B cell (primary cell): ENCODE data around the gene CTXND1. TPM values are rescaled to one million over a fixed set of nuclear protein-coding genes. Genes with fewer than 3 reads are reported as not detected.
A peak's percentile ranks its signal among the peaks of the same experiment; 100 is the strongest.
"Not testable (repeated sequence)": the region's sequence is repeated elsewhere in the genome, so short reads cannot be mapped to it uniquely, and the experiment has no call there.

Source experiments
- ATAC-seq: fragments of 200-7000 bp; cut with Tn5 transposase; one replicate; pipeline ENCODE4 v1.10.0; 2021; ENCODE audit warnings: low read depth, mild to moderate bottlenecking, moderate number of reproducible peaks, moderate library complexity
- CTCF ChIA-PET: fragments of 350-600 bp; sonication (Branson Sonifier 250); formaldehyde crosslinking; loops from one replicate; lab custom pipeline; 2021; ENCODE audit warnings: antibody characterized with exemption, inconsistent platforms; lab: Charles Lee
- POLR2A ChIA-PET: fragments of 350-600 bp; sonication (Branson Sonifier 250); formaldehyde crosslinking; loops from one replicate; lab custom pipeline; 2021; ENCODE audit warnings: antibody characterized with exemption; lab: Charles Lee
- DNase-seq: peaks from one replicate; pipeline ENCODE4 v3.0.0; 2013
- H2AFZ ChIP-seq: 2 replicates; pipeline ENCODE4 v1.6.1; 2012; ENCODE audit warnings: mild to moderate bottlenecking, low read depth, low read length; ENCODE audit not compliant: insufficient read depth, poor library complexity, severe bottlenecking
- H3K27ac ChIP-seq, 2 donors: 1 replicate in 1 of 2; 2 replicates in 1 of 2; pipeline ENCODE4 v1.5.1; 2012 to 2013; ENCODE audit warnings: low read length in 2 of 2, mild to moderate bottlenecking in 2 of 2, moderate library complexity in 1 of 2
- H3K27me3 ChIP-seq, 4 experiments: fragments of 200-600 bp in 1 of 4; sonication (generic) in 1 of 4; replicated peaks in 1 of 4; 1 replicate in 2 of 4; 2 replicates in 2 of 4; pipeline versions ENCODE4 v1.6.1 to v1.7.0; 2013 to 2016; ENCODE audit warnings: low read length in 3 of 4, mild to moderate bottlenecking in 2 of 4, mixed read lengths in 1 of 4, moderate library complexity in 1 of 4; ENCODE audit not compliant: insufficient read depth in 4 of 4, control insufficient read depth in 3 of 4; ENCODE audit errors: control extremely low read depth in 1 of 4
- H3K36me3 ChIP-seq, 2 experiments: replicated peaks in 1 of 2; 1 replicate in 1 of 2; 2 replicates in 1 of 2; pipeline versions ENCODE4 v1.6.1 to v1.7.1; 2013; ENCODE audit warnings: low read length in 1 of 2; ENCODE audit not compliant: insufficient read depth in 2 of 2, control insufficient read depth in 1 of 2; ENCODE audit errors: control extremely low read depth in 1 of 2, extremely low read depth in 1 of 2
- H3K4me1 ChIP-seq, 2 donors: fragments of 200-600 bp in 1 of 2; sonication (generic) in 1 of 2; 1 replicate in 1 of 2; 2 replicates in 1 of 2; pipeline versions ENCODE4 v1.5.1 to v1.6.1; 2013 to 2017; ENCODE audit warnings: low read length in 2 of 2; ENCODE audit not compliant: control insufficient read depth in 2 of 2, insufficient read depth in 2 of 2
- H3K4me2 ChIP-seq: replicated peaks from 2 replicates; pipeline ENCODE3; 2012; ENCODE audit warnings: mild to moderate bottlenecking, low read depth, low read length; ENCODE audit not compliant: poor library complexity, severe bottlenecking
- H3K4me3 ChIP-seq, 5 experiments: fragments of 200-600 bp in 1 of 5; sonication (generic) in 1 of 5; 1 replicate in 3 of 5; 2 replicates in 2 of 5; pipeline versions ENCODE4 v1.5.1 to v1.7.0; 2011 to 2016; ENCODE audit warnings: low read length in 4 of 5, mild to moderate bottlenecking in 4 of 5, low read depth in 2 of 5, control low read depth in 1 of 5, moderate library complexity in 1 of 5; ENCODE audit not compliant: insufficient read depth in 1 of 5; ENCODE audit errors: control extremely low read depth in 1 of 5, extremely low read depth in 1 of 5
- H3K79me2 ChIP-seq: fragments of 200-600 bp; sonication (generic); one replicate; pipeline ENCODE4 v1.6.0; 2016; ENCODE audit warnings: low read length; ENCODE audit not compliant: control insufficient read depth, insufficient read depth
- H3K9ac ChIP-seq: fragments of 200-600 bp; sonication (generic); 2 replicates; pipeline ENCODE4 v1.6.1; 2017; ENCODE audit warnings: mild to moderate bottlenecking, low read length, moderate library complexity
- H3K9me3 ChIP-seq, 3 donors: one replicate each; pipeline versions ENCODE4 v1.6.1 to v1.7.1; 2013; ENCODE audit warnings: low read length in 2 of 3; ENCODE audit not compliant: control insufficient read depth in 2 of 3, insufficient read depth in 1 of 3; ENCODE audit errors: control extremely low read depth in 1 of 3
- H4K20me1 ChIP-seq: 2 replicates; pipeline ENCODE4 v1.6.0; 2012; ENCODE audit warnings: mild to moderate bottlenecking, low read length; ENCODE audit not compliant: insufficient read depth, control insufficient read depth, poor library complexity, severe bottlenecking
- H3K27ac Mint-ChIP-seq: one replicate; pipeline ENCODE4 v1.8.0; 2021; ENCODE audit warnings: mixed read lengths
- H3K27me3 Mint-ChIP-seq: one replicate; pipeline ENCODE4 v1.8.0; 2021; ENCODE audit warnings: mixed read lengths
- H3K4me1 Mint-ChIP-seq: one replicate; pipeline ENCODE4 v1.8.0; 2021; ENCODE audit warnings: mixed read lengths
- H3K4me3 Mint-ChIP-seq: one replicate; pipeline ENCODE4 v1.8.0; 2021; ENCODE audit warnings: mixed read lengths
- H3K9me3 Mint-ChIP-seq: one replicate; pipeline ENCODE4 v1.8.0; 2022; ENCODE audit warnings: mixed read lengths; ENCODE audit not compliant: insufficient read depth
- CTCF ChIP-seq: fragments of 200-600 bp; IDR thresholded peaks from one replicate; pipeline ENCODE4 v1.8.0; 2022; ENCODE audit warnings: antibody characterized with exemption, mild to moderate bottlenecking
- EZH2 ChIP-seq: IDR thresholded peaks from 2 replicates; pipeline ENCODE4 v1.6.1; 2012; ENCODE audit warnings: borderline replicate concordance, low read depth, mild to moderate bottlenecking, moderate library complexity, low read length; ENCODE audit not compliant: insufficient read depth, poor library complexity, severe bottlenecking
- whole genome bisulfite sequencing: methylation state at CpG from one replicate; pipeline ENCODE4 v1.1.5; 2013; ENCODE audit warnings: missing lambda C conversion rate; ENCODE audit not compliant: insufficient coverage; 5-methylcytosine and 5-hydroxymethylcytosine counted together
- intact Hi-C: fragments of 100-400 bp; cut with micrococcal nuclease; formaldehyde crosslinking; loops from one replicate; pipeline ENCODE4 v1.10.0; 2022
- polyA minus RNA-seq: library from RNA; depleted of rRNA, polyadenylated mRNA; stranded (reverse); fragments of >200 nt; gene quantifications from 2 replicates; pipeline ENCODE4 v1.2.3, GENCODE V29; 2012
- polyA plus RNA-seq: library from polyadenylated mRNA; depleted of rRNA; stranded (reverse); fragments of >200 nt; gene quantifications from 2 replicates; pipeline ENCODE4 v1.2.3, GENCODE V29; 2012
- total RNA-seq, 2 donors: library from RNA; stranded (reverse); fragments of 120-200 nt in 1 of 2; gene quantifications; 1 replicate in 1 of 2; 2 replicates in 1 of 2; pipeline versions ENCODE4 v1.2.3 to v1.2.4, GENCODE V29; 2013 to 2022

Gene CTXND1
- not detected in 2 replicates for total RNA-seq
- 0.02 TPM for total RNA-seq (2013)
- not detected in 2 replicates for polyA plus RNA-seq
- polyA minus RNA-seq: not detected in 2 replicates

GRCh38 chr15:80252121-80252518, at the start of gene CTXND1:
Gene CTXND1 (minus strand): TSS chr15:80252213. CDS start chr15:80201949, 50,264 bp downstream.
- Mint-ChIP-seq H3K27ac (no peak within 1 kb of the TSS), H3K4me3 (peak within 1 kb of the TSS; percentile 76), H3K4me1 (peaks cover 12% of the 10 kb centered on the region), H3K27me3 (peaks cover 67% of the 10 kb centered on the region), H3K9me3 (peaks cover 1% of the 10 kb centered on the region)
- Histone ChIP-seq H3K9me3 (peaks cover 0 to 3% (median 0%) of the 10 kb centered on the region in 3 donors), H3K4me3 (peak within 1 kb of the TSS in 2 of 5 experiments; percentile 5 to 11), H3K27ac (no peak within 1 kb of the TSS), H3K27me3 (peaks cover 0 to 37% (median 28%) of the 10 kb centered on the region in 4 experiments), H3K79me2 (no peaks in the 10 kb centered on the region), H3K4me2 (peak within 1 kb of the TSS; percentile 63), H2AFZ (peak within 1 kb of the TSS; percentile 51), H3K9ac (no peak within 1 kb of the TSS), H4K20me1 (no peaks in the 10 kb centered on the region), H3K4me1 (peaks cover 0 to 6% of the 10 kb centered on the region in 2 donors), H3K36me3 (no peaks in the 10 kb centered on the region)
- TF ChIP-seq EZH2 (no peak), CTCF (no peak)
- DNase-seq: no peak
- 2% methylated on average over 23 of the region's 24 CpGs for WGBS
- intact Hi-C loops: no loop called here
- CTCF ChIA-PET: no interaction called here
- ATAC-seq: no peak
- POLR2A ChIA-PET: no interaction called here

GRCh38 chr15:80301472-80301871, 49.5 kb upstream of the CTXND1 start:
- Mint-ChIP-seq H3K27ac (no peak overlapping the region), H3K4me3 (no peak overlapping the region), H3K4me1 (no peaks in the 10 kb centered on the region), H3K27me3 (peaks cover 2% of the 10 kb centered on the region), H3K9me3 (no peaks in the 10 kb centered on the region)
- DNase-seq (no peak), ATAC-seq (no peak)
- H3K4me1 ChIP-seq: no peaks in the 10 kb centered on the region
- TF ChIP-seq CTCF (no peak), EZH2 (no peak)
- no peak overlapping the region for H3K27ac ChIP-seq
- intact Hi-C loops: no loop called here
- no peak overlapping the region for H3K4me2 ChIP-seq
- H2AFZ ChIP-seq: no peak overlapping the region
- no peaks in the 10 kb centered on the region for H3K36me3 ChIP-seq
- no peaks in the 10 kb centered on the region for H4K20me1 ChIP-seq
- H3K9ac ChIP-seq: no peak overlapping the region
- ChIA-PET CTCF (no interaction called here), POLR2A (no interaction called here)
- H3K79me2 ChIP-seq: no peaks in the 10 kb centered on the region
- H3K9me3 ChIP-seq: peaks cover 0 to 1% (median 0%) of the 10 kb centered on the region in 3 donors
- H3K27me3 ChIP-seq: peaks cover 0 to 2% (median 0%) of the 10 kb centered on the region in 4 experiments
- WGBS: no CpG with 5 or more reads among the region's 1 CpG
- H3K4me3 ChIP-seq: no peak overlapping the region

- H3K79me2 ChIP-seq, H3K27ac Mint-ChIP-seq, H3K4me1 Mint-ChIP-seq, H3K4me3 Mint-ChIP-seq, DNase-seq, H3K4me2 ChIP-seq, intact Hi-C loops, H3K9me3 Mint-ChIP-seq, H3K27me3 Mint-ChIP-seq, POLR2A ChIA-PET, H3K9ac ChIP-seq, H2AFZ ChIP-seq, H3K27ac ChIP-seq, H3K27me3 ChIP-seq, ATAC-seq, H3K4me1 ChIP-seq, CTCF ChIA-PET, H4K20me1 ChIP-seq, H3K36me3 ChIP-seq, H3K4me3 ChIP-seq: not testable (repeated sequence)
- peaks cover 0 to 13% (median 0%) of the 10 kb centered on the region in 3 donors for H3K9me3 ChIP-seq
- 100% methylated on average over 1 of the region's 4 CpGs for WGBS
Measured at GRCh38 chr15:80295777-80296176, 43.8 kb upstream of the CTXND1 start.
